H1 (cell line): ENCODE data around the gene CCDC136. TPM values are rescaled to one million over a fixed set of nuclear protein-coding genes. Genes with fewer than 3 reads are reported as not detected.

Experiments used
- CBX8 ChIP-seq: fragments of 300-800, 300-1000 bp; sonication (generic); IDR thresholded peaks from 2 replicates; pipeline ENCODE4 v1.7.1; 2016; ENCODE audit warnings: low read depth, low read length, borderline replicate concordance
- GABPA ChIP-seq: IDR thresholded peaks from 2 replicates; pipeline ENCODE4 v1.6.1; 2011; ENCODE audit warnings: mild to moderate bottlenecking, low read length, moderate library complexity, borderline replicate concordance; ENCODE audit not compliant: insufficient read depth
- TAF7 ChIP-seq: optimal IDR thresholded peaks from 2 replicates; pipeline ENCODE3; 2011; ENCODE audit warnings: low read depth, mild to moderate bottlenecking, inconsistent platforms, low read length, moderate library complexity, borderline replicate concordance
- TBP ChIP-seq: IDR thresholded peaks from 2 replicates; pipeline ENCODE4 v1.6.1; 2011; ENCODE audit warnings: low read depth, low read length, improper control_type of control experiment
- ZNF274 ChIP-seq: IDR thresholded peaks from 2 replicates; pipeline ENCODE4 v1.7.0; 2012; ENCODE audit warnings: low read length, borderline replicate concordance; ENCODE audit errors: extremely low read depth
- polyA plus RNA-seq, 7 experiments: library from polyadenylated mRNA; depleted of rRNA in 3 of 7; stranded (reverse) in 5 of 7; unstranded in 2 of 7; fragments of >200 nt in 5 of 7; fragments of 200-250 nt in 2 of 7; gene quantifications; 1 replicate in 5 of 7; 2 replicates in 1 of 7; 4 replicates in 1 of 7; pipeline versions ENCODE4 v1.2.1 to v1.2.3, GENCODE V29; 2011 to 2013; ENCODE audit warnings: missing spikeins in 2 of 7, mixed read lengths in 2 of 7
- total RNA-seq: library from RNA; stranded (reverse); fragmentation: NEBNext Ultra II Directional; extraction: Animal tissue kit (Norgen Biotek cat#: 25700); gene quantifications from 2 replicates; pipeline ENCODE4 v1.2.1, GENCODE V29; 2021
- TF ChIP-seq, protein P1 (sequence below): fragments of 300-600 bp; sonication (generic); IDR thresholded peaks from 2 replicates; pipeline ENCODE4 v1.7.1; 2012; ENCODE audit warnings: low read length, moderate library complexity, mild to moderate bottlenecking, inconsistent platforms; ENCODE audit not compliant: insufficient replicate concordance

CCDC136 gene
- total and polyA plus RNA-seq, 2 of the 8 experiments (the other 6 are each of a cell fraction or from before 2014, with no cell fraction given), result 35.6 to 47.7 TPM

- TF ChIP-seq, protein P1, sequence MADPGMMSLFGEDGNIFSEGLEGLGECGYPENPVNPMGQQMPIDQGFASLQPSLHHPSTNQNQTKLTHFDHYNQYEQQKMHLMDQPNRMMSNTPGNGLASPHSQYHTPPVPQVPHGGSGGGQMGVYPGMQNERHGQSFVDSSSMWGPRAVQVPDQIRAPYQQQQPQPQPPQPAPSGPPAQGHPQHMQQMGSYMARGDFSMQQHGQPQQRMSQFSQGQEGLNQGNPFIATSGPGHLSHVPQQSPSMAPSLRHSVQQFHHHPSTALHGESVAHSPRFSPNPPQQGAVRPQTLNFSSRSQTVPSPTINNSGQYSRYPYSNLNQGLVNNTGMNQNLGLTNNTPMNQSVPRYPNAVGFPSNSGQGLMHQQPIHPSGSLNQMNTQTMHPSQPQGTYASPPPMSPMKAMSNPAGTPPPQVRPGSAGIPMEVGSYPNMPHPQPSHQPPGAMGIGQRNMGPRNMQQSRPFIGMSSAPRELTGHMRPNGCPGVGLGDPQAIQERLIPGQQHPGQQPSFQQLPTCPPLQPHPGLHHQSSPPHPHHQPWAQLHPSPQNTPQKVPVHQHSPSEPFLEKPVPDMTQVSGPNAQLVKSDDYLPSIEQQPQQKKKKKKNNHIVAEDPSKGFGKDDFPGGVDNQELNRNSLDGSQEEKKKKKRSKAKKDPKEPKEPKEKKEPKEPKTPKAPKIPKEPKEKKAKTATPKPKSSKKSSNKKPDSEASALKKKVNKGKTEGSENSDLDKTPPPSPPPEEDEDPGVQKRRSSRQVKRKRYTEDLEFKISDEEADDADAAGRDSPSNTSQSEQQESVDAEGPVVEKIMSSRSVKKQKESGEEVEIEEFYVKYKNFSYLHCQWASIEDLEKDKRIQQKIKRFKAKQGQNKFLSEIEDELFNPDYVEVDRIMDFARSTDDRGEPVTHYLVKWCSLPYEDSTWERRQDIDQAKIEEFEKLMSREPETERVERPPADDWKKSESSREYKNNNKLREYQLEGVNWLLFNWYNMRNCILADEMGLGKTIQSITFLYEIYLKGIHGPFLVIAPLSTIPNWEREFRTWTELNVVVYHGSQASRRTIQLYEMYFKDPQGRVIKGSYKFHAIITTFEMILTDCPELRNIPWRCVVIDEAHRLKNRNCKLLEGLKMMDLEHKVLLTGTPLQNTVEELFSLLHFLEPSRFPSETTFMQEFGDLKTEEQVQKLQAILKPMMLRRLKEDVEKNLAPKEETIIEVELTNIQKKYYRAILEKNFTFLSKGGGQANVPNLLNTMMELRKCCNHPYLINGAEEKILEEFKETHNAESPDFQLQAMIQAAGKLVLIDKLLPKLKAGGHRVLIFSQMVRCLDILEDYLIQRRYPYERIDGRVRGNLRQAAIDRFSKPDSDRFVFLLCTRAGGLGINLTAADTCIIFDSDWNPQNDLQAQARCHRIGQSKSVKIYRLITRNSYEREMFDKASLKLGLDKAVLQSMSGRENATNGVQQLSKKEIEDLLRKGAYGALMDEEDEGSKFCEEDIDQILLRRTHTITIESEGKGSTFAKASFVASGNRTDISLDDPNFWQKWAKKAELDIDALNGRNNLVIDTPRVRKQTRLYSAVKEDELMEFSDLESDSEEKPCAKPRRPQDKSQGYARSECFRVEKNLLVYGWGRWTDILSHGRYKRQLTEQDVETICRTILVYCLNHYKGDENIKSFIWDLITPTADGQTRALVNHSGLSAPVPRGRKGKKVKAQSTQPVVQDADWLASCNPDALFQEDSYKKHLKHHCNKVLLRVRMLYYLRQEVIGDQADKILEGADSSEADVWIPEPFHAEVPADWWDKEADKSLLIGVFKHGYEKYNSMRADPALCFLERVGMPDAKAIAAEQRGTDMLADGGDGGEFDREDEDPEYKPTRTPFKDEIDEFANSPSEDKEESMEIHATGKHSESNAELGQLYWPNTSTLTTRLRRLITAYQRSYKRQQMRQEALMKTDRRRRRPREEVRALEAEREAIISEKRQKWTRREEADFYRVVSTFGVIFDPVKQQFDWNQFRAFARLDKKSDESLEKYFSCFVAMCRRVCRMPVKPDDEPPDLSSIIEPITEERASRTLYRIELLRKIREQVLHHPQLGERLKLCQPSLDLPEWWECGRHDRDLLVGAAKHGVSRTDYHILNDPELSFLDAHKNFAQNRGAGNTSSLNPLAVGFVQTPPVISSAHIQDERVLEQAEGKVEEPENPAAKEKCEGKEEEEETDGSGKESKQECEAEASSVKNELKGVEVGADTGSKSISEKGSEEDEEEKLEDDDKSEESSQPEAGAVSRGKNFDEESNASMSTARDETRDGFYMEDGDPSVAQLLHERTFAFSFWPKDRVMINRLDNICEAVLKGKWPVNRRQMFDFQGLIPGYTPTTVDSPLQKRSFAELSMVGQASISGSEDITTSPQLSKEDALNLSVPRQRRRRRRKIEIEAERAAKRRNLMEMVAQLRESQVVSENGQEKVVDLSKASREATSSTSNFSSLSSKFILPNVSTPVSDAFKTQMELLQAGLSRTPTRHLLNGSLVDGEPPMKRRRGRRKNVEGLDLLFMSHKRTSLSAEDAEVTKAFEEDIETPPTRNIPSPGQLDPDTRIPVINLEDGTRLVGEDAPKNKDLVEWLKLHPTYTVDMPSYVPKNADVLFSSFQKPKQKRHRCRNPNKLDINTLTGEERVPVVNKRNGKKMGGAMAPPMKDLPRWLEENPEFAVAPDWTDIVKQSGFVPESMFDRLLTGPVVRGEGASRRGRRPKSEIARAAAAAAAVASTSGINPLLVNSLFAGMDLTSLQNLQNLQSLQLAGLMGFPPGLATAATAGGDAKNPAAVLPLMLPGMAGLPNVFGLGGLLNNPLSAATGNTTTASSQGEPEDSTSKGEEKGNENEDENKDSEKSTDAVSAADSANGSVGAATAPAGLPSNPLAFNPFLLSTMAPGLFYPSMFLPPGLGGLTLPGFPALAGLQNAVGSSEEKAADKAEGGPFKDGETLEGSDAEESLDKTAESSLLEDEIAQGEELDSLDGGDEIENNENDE, result no peak
- no peak for TF ChIP-seq CBX8
- no peak for TF ChIP-seq TAF7
- no peak for TF ChIP-seq GABPA
- TF ChIP-seq TBP, result no peak
- TF ChIP-seq ZNF274, result no peak
Measured at GRCh38 chr7:128781126-128781525, 10.6 kb upstream of the CCDC136 start (continued).
